DND-41 (cell line): Measurements from ENCODE around the gene BSCL2.

Experiments used
- ATAC-seq: fragments of 200-7000 bp; cut with Tn5 transposase; 3 replicates; pipeline ENCODE4 v1.9.1; 2021; ENCODE audit warnings: low read depth; ENCODE audit not compliant: insufficient read depth
- DNase-seq: peaks from one replicate; pipeline ENCODE4 v3.0.0-alpha.2; 2020
- H2AFZ ChIP-seq: 2 replicates; pipeline ENCODE4 v1.6.0; 2012; ENCODE audit warnings: low read depth, low read length
- H3K27ac ChIP-seq: 2 replicates; pipeline ENCODE4 v1.5.1; 2012; ENCODE audit warnings: low read length, inconsistent platforms
- H3K27me3 ChIP-seq: fragments of 200-600 bp; sonication (generic); 2 replicates; pipeline ENCODE4 v1.6.0; 2012; ENCODE audit warnings: low read length, mild to moderate bottlenecking, inconsistent platforms; ENCODE audit not compliant: insufficient read depth, poor library complexity
- H3K36me3 ChIP-seq: 2 replicates; pipeline ENCODE4 v1.5.1; 2012; ENCODE audit warnings: low read length, inconsistent platforms; ENCODE audit not compliant: insufficient read depth
- H3K4me1 ChIP-seq: 2 replicates; pipeline ENCODE4 v1.5.1; 2012; ENCODE audit warnings: mild to moderate bottlenecking, low read length; ENCODE audit not compliant: insufficient read depth
- H3K4me2 ChIP-seq: 2 replicates; pipeline ENCODE4 v1.6.0; 2012; ENCODE audit warnings: mild to moderate bottlenecking, moderate library complexity, low read length, inconsistent platforms; ENCODE audit not compliant: insufficient read depth
- H3K4me3 ChIP-seq, 2 experiments: fragments of 200-600 bp in 1 of 2; shearing (Covaris generic) in 1 of 2; 2 replicates each; pipeline ENCODE4 v1.5.1; 2012 to 2016; ENCODE audit warnings: inconsistent platforms in 2 of 2, low read length in 2 of 2, mild to moderate bottlenecking in 2 of 2, low read depth in 1 of 2, moderate library complexity in 1 of 2
- H3K79me2 ChIP-seq: 2 replicates; pipeline ENCODE4 v1.6.0; 2012; ENCODE audit warnings: low read length, inconsistent platforms; ENCODE audit not compliant: insufficient read depth
- H3K9ac ChIP-seq: 2 replicates; pipeline ENCODE4 v1.6.0; 2012; ENCODE audit warnings: low read depth, mild to moderate bottlenecking, inconsistent platforms, low read length, moderate library complexity
- H3K9me3 ChIP-seq: 2 replicates; pipeline ENCODE4 v1.5.1; 2012; ENCODE audit warnings: low read length, moderate library complexity, mild to moderate bottlenecking, inconsistent platforms; ENCODE audit not compliant: insufficient read depth, severe bottlenecking
- H4K20me1 ChIP-seq: 2 replicates; pipeline ENCODE4 v1.6.0; 2012; ENCODE audit warnings: low read length; ENCODE audit not compliant: insufficient read depth
- EZH2 ChIP-seq: IDR thresholded peaks from 3 replicates; pipeline ENCODE4 v1.6.1; 2012; ENCODE audit warnings: borderline replicate concordance, low read depth, mild to moderate bottlenecking, moderate library complexity, low read length, inconsistent platforms; ENCODE audit not compliant: severe bottlenecking
- TF ChIP-seq, protein P1 (sequence below): IDR thresholded peaks from 2 replicates; pipeline ENCODE4 v1.5.1; 2012; ENCODE audit warnings: borderline replicate concordance, low read length, moderate library complexity, mild to moderate bottlenecking; ENCODE audit not compliant: poor library complexity, severe bottlenecking; ENCODE audit errors: extremely low read depth

BSCL2 gene

DNA sequence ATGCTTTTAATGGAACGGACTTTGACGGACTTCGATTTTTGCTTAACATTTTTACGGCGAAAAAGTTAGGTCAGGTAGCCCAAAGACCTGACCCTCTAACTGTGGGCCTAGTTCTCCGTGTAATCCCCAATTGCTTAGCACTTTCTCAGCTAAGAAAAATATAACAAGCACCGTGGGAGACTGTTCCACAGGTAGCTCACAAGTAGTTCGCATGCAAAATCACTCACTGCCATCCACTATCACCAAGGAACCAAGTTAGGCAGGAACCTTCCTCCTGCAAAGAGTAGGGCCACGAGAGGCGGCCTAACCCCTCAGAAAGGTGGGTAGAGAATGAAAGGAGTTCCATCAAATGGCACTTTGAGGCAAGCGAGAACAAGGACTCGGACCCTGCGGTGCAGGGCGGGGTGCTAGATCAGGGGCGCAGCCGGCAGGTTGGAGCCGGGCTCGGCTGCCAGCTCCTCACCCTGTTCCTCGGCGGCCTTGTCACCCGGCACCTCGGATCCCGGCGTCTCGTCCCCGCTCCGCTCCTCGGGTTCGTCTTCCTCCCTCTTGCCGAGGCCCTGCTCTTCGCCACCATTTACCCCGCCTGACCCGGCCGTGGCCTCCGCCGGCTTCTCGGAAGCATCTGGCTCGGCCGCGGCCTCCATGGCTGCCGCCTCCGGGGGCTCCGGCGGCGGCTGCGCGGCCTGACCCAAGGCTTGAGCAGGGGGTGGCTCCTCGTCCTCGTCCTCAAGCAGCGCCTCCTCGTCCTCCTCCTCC lies 19.1 kb upstream of the BSCL2 start:
- peak overlapping the region; percentile 74 to 93 for H3K4me3 ChIP-seq
- H3K4me2 ChIP-seq = peak overlapping the region; percentile 90
- peak; percentile 35 for DNase-seq
- H3K79me2 ChIP-seq = peaks cover 88% of the 10 kb centered on the region
- peaks cover 40% of the 10 kb centered on the region for H4K20me1 ChIP-seq
- peak overlapping the region; percentile 100 for H3K27ac ChIP-seq
- H3K36me3 ChIP-seq = peaks cover 62% of the 10 kb centered on the region
- H3K4me1 ChIP-seq = peaks cover 59% of the 10 kb centered on the region
- H3K9me3 ChIP-seq = no peaks in the 10 kb centered on the region
- no peaks in the 10 kb centered on the region for H3K27me3 ChIP-seq
- TF ChIP-seq EZH2 = no peak
- TF ChIP-seq, protein P1, sequence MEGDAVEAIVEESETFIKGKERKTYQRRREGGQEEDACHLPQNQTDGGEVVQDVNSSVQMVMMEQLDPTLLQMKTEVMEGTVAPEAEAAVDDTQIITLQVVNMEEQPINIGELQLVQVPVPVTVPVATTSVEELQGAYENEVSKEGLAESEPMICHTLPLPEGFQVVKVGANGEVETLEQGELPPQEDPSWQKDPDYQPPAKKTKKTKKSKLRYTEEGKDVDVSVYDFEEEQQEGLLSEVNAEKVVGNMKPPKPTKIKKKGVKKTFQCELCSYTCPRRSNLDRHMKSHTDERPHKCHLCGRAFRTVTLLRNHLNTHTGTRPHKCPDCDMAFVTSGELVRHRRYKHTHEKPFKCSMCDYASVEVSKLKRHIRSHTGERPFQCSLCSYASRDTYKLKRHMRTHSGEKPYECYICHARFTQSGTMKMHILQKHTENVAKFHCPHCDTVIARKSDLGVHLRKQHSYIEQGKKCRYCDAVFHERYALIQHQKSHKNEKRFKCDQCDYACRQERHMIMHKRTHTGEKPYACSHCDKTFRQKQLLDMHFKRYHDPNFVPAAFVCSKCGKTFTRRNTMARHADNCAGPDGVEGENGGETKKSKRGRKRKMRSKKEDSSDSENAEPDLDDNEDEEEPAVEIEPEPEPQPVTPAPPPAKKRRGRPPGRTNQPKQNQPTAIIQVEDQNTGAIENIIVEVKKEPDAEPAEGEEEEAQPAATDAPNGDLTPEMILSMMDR = no peak
- ATAC-seq = no peak
- peak overlapping the region; percentile 66 for H2AFZ ChIP-seq
- peak overlapping the region; percentile 94 for H3K9ac ChIP-seq

DNA sequence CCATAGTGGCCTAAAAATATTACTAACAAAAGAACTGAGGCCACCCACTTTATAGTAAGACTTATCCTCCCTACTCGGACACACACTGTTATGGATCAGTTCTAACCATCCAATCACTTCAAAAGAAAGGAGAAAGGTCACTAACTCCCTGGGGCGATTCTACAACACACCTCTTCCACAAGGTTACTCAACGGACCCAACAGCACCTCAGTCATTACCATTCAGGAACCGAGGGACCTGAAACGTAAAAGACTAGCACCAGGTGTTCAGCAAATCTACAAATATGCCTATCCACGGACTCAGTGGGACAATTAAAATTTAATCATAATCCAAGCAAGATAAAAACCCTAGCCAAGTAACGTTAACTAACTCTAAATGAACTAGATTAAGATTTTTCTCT lies 18.4 kb upstream of the BSCL2 start:
- Histone ChIP-seq H3K36me3 (peaks cover 64% of the 10 kb centered on the region), H3K9me3 (no peaks in the 10 kb centered on the region), H3K9ac (peak overlapping the region; percentile 94), H3K4me1 (peaks cover 53% of the 10 kb centered on the region), H3K79me2 (peaks cover 88% of the 10 kb centered on the region), H3K4me2 (peak overlapping the region; percentile 90), H3K4me3 (peak overlapping the region; percentile 74 to 93), H2AFZ (no peak overlapping the region), H4K20me1 (peaks cover 40% of the 10 kb centered on the region), H3K27me3 (no peaks in the 10 kb centered on the region), H3K27ac (peak overlapping the region; percentile 100)
- DNase-seq (no peak), ATAC-seq (no peak)
- no peak for TF ChIP-seq EZH2
- TF ChIP-seq, protein P1 = no peak

GRCh38 chr11:62724171-62724570 lies 16.9 kb upstream of the BSCL2 start:
- Histone ChIP-seq H3K27ac (no peak overlapping the region; the same call in 1 of the 2 replicates), H3K9me3 (no peaks in the 10 kb centered on the region), H3K79me2 (peaks cover 88% of the 10 kb centered on the region), H2AFZ (no peak overlapping the region), H3K4me3 (peak overlapping the region; percentile 74 to 93; a peak in 3 of 4 replicates), H3K27me3 (no peaks in the 10 kb centered on the region), H3K36me3 (peaks cover 73% of the 10 kb centered on the region), H3K4me2 (peak overlapping the region; percentile 90), H3K4me1 (peaks cover 40% of the 10 kb centered on the region), H4K20me1 (peaks cover 37% of the 10 kb centered on the region), H3K9ac (peak overlapping the region; percentile 94)
- no peak for DNase-seq
- ATAC-seq = no peak
- TF ChIP-seq, protein P1 = no peak
- TF ChIP-seq EZH2 = no peak
